SH-SY5Y (cell line): ENCODE measurements around the gene POU2F3.

Experiments used
- GATA2 ChIP-seq: IDR thresholded peaks from 2 replicates; pipeline ENCODE4 v1.6.1; 2011; ENCODE audit warnings: mild to moderate bottlenecking, low read depth, low read length
- GATA3 ChIP-seq: IDR thresholded peaks from 2 replicates; pipeline ENCODE4 v1.6.1; 2011; ENCODE audit warnings: low read depth, mild to moderate bottlenecking, low read length, moderate library complexity

- TF ChIP-seq GATA2 (peak; percentile 75; the same call in 1 of the 2 replicates), GATA3 (no peak)
These were observed 23.4 kb upstream of the POU2F3 start for GRCh38 chr11:120216426-120217102.
